Prostate gland (tissue), 2 donors: Measurements from ENCODE around the gene BICD1.

ENCODE experiments used
- POLR2A ChIP-seq: fragments of 450-650 bp; IDR thresholded peaks from one replicate; pipeline ENCODE4 v1.6.1; 2016; ENCODE audit warnings: antibody characterized with exemption, mild to moderate bottlenecking
- POLR2AphosphoS5 ChIP-seq: sonication (generic); formaldehyde crosslinking; IDR thresholded peaks from one replicate; pipeline ENCODE4 v1.6.1; 2017; ENCODE audit warnings: antibody characterized with exemption
- TF ChIP-seq, protein P1 (sequence below), 4 experiments: fragments of 200-600 bp in 2 of 4; fragments of 450-650 bp in 2 of 4; sonication (generic) in 2 of 4; IDR thresholded peaks; 1 replicate in 3 of 4; 2 replicates in 1 of 4; pipeline ENCODE4 v1.5.1; 2016 to 2019; ENCODE audit warnings: antibody characterized with exemption in 4 of 4, mild to moderate bottlenecking in 2 of 4, moderate library complexity in 2 of 4

DNA sequence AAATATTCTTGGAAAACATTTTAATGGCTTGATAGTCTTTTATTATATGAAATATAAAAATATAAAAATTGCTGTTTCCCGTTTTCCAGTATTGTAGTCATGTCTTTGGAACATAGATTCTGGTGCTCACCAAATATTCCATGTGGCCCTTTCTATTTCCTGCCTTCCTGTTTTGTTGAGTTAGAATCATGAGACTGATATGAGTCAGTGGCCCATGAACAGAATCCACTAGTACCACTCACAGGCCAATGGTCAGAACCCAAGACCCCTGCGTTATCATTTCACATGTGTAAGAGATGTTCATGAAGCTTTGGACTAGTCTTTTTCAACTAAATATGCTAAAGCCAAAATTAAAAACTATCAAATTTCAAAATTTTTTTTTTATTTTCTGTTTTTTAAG, 56.9 kb downstream of the BICD1 start:
- TF ChIP-seq, protein P1, sequence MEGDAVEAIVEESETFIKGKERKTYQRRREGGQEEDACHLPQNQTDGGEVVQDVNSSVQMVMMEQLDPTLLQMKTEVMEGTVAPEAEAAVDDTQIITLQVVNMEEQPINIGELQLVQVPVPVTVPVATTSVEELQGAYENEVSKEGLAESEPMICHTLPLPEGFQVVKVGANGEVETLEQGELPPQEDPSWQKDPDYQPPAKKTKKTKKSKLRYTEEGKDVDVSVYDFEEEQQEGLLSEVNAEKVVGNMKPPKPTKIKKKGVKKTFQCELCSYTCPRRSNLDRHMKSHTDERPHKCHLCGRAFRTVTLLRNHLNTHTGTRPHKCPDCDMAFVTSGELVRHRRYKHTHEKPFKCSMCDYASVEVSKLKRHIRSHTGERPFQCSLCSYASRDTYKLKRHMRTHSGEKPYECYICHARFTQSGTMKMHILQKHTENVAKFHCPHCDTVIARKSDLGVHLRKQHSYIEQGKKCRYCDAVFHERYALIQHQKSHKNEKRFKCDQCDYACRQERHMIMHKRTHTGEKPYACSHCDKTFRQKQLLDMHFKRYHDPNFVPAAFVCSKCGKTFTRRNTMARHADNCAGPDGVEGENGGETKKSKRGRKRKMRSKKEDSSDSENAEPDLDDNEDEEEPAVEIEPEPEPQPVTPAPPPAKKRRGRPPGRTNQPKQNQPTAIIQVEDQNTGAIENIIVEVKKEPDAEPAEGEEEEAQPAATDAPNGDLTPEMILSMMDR (IDR thresholded peaks at IDR 0.05): no peak
- TF ChIP-seq POLR2AphosphoS5 (no peak), POLR2A (no peak)
